Measurements from ENCODE around the gene TSTD2. TPM values are rescaled to one million over a fixed set of nuclear protein-coding genes. Genes with fewer than 3 reads are reported as not detected.
A peak's percentile ranks its signal among the peaks of the same experiment; 100 is the strongest.

The TSTD2 gene
- total and polyA plus RNA-seq, 8 donors: 7.8 to 16.8 (median 10.0) TPM

DNA sequence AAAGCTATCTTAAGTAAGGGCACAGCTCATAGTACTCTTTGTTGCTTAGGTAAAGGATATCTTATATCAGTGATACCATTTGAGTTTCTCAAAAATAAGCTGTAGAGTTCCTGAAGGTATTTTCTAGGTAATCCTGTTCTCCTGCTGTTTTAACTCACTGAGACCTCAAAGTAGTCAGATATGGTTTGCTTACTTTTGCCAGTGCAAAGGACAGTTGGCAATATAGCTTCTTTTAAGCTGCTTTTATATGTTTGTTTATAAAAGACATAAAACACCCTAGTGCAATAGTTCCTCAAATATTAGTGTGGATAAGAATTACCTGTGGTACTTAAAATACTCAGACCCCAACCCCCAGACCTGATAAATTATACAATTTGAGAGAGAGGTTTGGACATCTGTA is 12.6 kb upstream of the TSTD2 start:
- Histone ChIP-seq H3K4me1 (no peaks in the 10 kb centered on the region), H3K27ac (no peak overlapping the region), H3K27me3 (no peaks in the 10 kb centered on the region), H3K4me3 (no peak overlapping the region), H3K9me3 (no peaks in the 10 kb centered on the region), H3K36me3 (peaks cover 4 to 50% (median 10%) of the 10 kb centered on the region in 3 donors)
- ATAC-seq (no peak), DNase-seq (no peak), FAIRE-seq (no peak)
- intact Hi-C loops (cut with DNase I): no loop called here
- TF ChIP-seq, protein P1, sequence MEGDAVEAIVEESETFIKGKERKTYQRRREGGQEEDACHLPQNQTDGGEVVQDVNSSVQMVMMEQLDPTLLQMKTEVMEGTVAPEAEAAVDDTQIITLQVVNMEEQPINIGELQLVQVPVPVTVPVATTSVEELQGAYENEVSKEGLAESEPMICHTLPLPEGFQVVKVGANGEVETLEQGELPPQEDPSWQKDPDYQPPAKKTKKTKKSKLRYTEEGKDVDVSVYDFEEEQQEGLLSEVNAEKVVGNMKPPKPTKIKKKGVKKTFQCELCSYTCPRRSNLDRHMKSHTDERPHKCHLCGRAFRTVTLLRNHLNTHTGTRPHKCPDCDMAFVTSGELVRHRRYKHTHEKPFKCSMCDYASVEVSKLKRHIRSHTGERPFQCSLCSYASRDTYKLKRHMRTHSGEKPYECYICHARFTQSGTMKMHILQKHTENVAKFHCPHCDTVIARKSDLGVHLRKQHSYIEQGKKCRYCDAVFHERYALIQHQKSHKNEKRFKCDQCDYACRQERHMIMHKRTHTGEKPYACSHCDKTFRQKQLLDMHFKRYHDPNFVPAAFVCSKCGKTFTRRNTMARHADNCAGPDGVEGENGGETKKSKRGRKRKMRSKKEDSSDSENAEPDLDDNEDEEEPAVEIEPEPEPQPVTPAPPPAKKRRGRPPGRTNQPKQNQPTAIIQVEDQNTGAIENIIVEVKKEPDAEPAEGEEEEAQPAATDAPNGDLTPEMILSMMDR (IDR thresholded peaks at IDR 0.05): no peak

DNA sequence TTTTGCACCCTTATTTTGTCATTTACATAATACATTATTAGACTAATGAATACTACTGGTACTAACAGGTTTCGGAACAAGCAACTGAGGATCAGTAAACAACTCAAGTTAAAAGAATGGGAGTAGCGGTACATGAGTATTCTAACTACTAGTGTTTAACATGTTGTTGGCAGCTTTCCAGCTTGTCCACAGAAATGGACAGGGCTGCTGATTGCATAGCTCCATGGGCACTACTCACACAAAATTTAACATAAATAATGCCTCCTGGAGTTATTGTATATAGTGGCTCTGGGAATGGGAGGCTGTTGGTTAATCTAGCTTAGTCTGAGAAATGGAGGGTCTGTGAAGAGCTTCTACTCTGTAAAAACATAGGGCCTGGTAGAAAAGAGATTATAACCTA is 7.2 kb upstream of the TSTD2 start:
- ATAC-seq (peak in 1 of 4 donors; percentile 26), DNase-seq (no peak), FAIRE-seq (no peak)
- peaks cover 0 to 15% (median 5%) of the 10 kb centered on the region in 3 donors for H3K36me3 ChIP-seq
- H3K27me3 ChIP-seq: no peaks in the 10 kb centered on the region
- H3K9me3 ChIP-seq: no peaks in the 10 kb centered on the region
- 48 to 49% methylated on average over 2 of the region's 2 CpGs for WGBS, 2 donors
- no peak overlapping the region for H3K27ac ChIP-seq
- peaks cover 25 to 34% (median 32%) of the 10 kb centered on the region in 3 donors for H3K4me1 ChIP-seq
- H3K4me3 ChIP-seq: no peak overlapping the region
- TF ChIP-seq, protein P1 (IDR thresholded peaks at IDR 0.05): no peak
- intact Hi-C loops (cut with DNase I): no loop called here

DNA sequence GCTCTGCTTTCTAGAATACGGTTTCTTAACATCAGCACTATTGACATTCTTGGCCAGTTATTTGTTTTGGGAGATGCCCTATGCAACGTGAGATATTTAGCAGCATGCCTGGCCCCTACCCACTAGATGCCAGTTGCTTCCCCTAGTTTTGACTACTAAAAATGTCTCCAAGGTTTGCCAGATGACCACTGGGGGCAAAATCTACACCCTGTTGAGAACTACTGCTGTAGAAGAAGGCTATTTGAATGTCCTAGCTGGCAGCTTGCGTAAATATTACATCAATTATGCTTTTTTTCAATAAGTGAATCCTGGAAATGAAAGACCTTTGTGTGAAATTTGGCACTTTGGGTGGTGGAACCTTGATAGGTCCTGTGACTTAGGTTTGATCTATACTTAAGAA is 5.5 kb upstream of the TSTD2 start:
- H3K36me3 ChIP-seq: peaks cover 0 to 9% (median 4%) of the 10 kb centered on the region in 3 donors
- 48 to 49% methylated on average over 3 of the region's 3 CpGs for WGBS, 2 donors
- H3K27me3 ChIP-seq: no peaks in the 10 kb centered on the region
- FAIRE-seq (no peak), ATAC-seq (peak in 2 of 4 donors; percentile 7 to 29), DNase-seq (no peak)
- intact Hi-C loops (cut with DNase I): no loop called here
- H3K4me1 ChIP-seq: peaks cover 25 to 38% (median 37%) of the 10 kb centered on the region in 3 donors
- H3K9me3 ChIP-seq: no peaks in the 10 kb centered on the region
- H3K4me3 ChIP-seq: no peak overlapping the region
- TF ChIP-seq, protein P1 (IDR thresholded peaks at IDR 0.05): no peak
- H3K27ac ChIP-seq: no peak overlapping the region

DNA sequence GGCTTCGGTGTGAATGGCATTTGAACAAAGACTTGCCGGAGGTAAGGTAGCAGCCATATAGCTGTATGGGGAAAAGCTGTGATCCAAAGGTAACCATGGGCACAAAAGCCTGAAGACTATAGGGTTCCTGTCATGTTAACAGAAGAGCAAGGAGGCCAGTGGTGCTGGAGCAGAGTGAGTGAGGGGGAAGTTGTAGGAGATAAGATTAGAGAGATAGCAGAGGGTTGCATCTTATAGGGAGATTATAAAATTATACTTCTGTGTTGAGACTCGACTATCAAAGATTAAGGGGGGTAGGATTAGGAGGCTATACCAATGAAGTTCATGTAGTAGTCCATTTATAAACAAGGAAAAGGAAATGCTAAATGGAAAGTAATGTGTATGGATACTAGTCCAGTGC is 3.7 kb upstream of the TSTD2 start:
- peaks cover 28 to 41% (median 39%) of the 10 kb centered on the region in 3 donors for H3K4me1 ChIP-seq
- no peaks in the 10 kb centered on the region for H3K36me3 ChIP-seq
- 70 to 83% methylated on average over 3 of the region's 3 CpGs for WGBS, 2 donors
- H3K27ac ChIP-seq: no peak overlapping the region
- no peaks in the 10 kb centered on the region for H3K9me3 ChIP-seq
- no peak for FAIRE-seq
- ATAC-seq: no peak
- intact Hi-C loops (cut with DNase I): no loop called here
- H3K27me3 ChIP-seq: no peaks in the 10 kb centered on the region
- TF ChIP-seq, protein P1 (IDR thresholded peaks at IDR 0.05): no peak
- H3K4me3 ChIP-seq: no peak overlapping the region
- no peak for DNase-seq

DNA sequence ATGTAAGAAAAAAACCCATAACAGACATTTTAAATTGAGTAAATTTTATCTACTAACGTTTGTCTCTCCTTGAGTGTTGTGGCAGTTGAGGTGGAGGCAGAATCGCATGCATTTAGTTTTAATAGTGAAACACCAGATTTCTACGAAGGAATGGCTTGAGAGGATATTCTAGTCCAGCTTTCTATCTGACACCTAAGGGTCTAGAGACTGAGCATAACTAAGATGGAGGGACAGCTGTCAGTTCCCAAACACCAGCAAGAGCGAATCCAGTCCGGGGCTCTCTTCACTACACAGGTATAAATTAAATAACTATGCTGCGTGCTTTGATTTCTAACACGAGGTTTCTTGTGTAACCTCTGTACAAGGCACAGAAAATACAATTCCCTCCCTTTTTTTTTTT is 1.9 kb upstream of the TSTD2 start:
- FAIRE-seq (no peak), DNase-seq (no peak), ATAC-seq (no peak)
- TF ChIP-seq, protein P1 (IDR thresholded peaks at IDR 0.05): no peak
- H3K36me3 ChIP-seq: no peaks in the 10 kb centered on the region
- no peak overlapping the region for H3K27ac ChIP-seq
- H3K9me3 ChIP-seq: no peaks in the 10 kb centered on the region
- intact Hi-C loops (cut with DNase I): no loop called here
- peak overlapping the region in 2 of 4 donors; percentile 72 to 78 for H3K4me3 ChIP-seq
- H3K4me1 ChIP-seq: peaks cover 34 to 47% (median 41%) of the 10 kb centered on the region in 3 donors
- WGBS, 2 donors: 53 to 62% methylated on average over 7 of the region's 7 CpGs
- no peaks in the 10 kb centered on the region for H3K27me3 ChIP-seq
